Superior temporal gyrus (tissue), 1 donor: Measurements from ENCODE around the gene ZNF853.
A peak's percentile ranks its signal among the peaks of the same experiment; 100 is the strongest.
"Not testable (repeated sequence)": the region's sequence is repeated elsewhere in the genome, so short reads cannot be mapped to it uniquely, and the experiment has no call there.

Source experiments
- DNase-seq: peaks from one replicate; pipeline ENCODE4 v3.0.0-alpha.2; 2016; ENCODE audit errors: extremely low spot score

Gene ZNF853

DNA sequence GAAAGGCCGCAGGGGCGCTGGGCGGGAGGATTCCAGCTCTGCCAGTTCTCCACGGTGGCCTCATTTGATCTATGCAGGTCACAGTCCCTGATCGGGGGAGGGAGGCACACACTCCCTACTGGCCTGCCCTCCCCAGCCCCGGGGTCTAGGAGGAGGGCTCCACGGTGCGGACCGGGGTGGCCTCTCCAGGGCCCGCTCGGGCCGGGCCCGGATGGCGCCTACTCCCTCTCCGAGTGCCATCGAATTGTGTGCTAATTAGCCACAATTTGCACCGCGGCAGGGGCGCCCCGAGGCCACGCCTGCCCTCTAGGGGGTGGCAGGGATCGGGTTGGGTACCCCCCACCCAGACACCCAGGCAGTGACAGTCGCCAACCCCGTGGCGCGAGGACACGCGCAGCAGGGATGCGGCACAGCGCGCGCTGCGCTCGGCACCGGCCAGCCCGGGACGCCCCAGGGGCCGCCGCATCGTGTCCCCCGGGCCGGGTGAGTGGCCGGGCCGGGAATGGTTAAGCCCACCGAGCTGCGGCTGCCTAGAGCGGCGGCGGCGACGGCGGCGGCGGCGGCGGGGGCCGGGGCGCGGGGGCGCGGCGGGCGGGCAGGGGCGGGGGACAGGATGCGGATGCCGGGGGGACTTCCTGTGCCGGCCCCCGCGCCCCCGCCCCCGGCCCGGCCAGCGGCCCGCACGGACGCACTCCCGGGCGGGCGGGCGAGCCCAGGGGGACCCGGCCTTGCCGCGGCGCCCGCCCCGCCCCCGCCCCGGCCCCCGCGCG lies at the start of gene ZNF853:
Gene ZNF853, plus strand, starts transcription at position 658 of the 770 bp plus-strand sequence. CDS start 565 bp downstream, outside the sequence.
- DNase-seq, result no peak

DNA sequence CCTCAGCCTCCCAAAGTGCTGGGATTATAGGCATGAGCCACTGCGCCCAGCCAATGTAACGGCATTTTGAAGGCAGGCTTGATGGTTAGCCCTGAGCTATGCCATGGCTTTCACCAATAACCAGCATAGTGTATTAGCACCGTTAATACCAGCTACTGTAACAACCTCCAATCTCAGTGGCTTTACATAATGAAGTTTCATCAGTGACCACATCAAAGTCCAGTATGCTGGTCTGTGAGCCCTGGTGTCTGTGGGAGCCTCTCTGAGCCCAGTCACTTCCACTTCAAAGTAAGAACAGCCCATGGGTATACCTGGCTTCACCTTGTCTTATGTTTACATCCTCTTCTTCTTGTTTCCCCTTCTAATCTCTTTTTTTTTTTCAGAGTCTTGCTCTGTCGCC lies 49.8 kb upstream of the ZNF853 start:
- DNase-seq, result no peak

DNA sequence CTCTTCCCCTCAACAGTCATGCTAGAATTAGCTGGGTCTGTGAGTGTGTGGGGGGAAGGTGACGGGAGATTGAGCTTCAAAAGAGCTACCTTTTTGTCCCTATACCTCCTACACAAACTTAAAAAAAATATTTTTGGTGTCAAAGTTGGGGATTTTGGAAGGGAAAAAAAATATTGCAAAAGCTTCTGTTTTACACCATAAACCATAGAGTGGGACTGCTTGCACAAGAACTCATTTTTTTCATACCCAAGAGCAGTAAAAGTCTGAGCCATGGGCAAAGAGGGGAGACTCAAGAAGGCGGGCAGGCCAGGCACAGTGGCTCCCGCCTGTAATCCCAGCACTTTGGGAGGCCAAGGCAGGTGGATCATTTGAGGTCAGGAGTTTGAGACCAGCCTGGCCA lies 47.5 kb upstream of the ZNF853 start:
- no peak for DNase-seq

DNA sequence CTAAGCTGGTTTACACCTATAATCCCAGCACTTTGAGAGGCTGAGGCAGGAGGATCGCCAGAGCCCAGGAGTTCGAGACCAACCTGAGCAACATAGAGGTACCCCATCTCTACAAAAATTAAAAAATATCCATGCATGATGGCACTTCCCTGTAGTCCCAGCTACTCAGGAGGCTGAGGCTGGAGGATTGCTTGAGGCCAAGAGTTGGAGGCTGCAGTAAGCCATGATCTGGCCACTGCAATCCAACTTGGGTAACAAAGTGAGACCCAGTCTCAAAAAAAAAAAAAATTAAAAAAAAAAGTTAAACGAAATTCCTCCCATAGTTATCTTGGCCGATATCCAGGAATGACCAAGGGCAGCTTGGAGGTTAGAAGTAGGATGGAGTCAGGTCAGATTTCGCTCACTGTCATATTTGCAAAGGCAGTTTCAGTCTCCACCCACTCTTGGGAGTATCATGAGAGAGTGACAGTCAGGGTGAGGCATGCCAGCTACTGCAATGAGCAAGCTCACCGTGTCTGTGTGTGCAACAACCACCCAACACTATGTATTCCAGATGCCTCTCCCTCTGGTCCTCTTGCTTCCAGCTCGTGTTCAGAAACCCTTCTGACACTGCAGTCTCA lies 44.1 kb upstream of the ZNF853 start:
- no peak for DNase-seq

DNA sequence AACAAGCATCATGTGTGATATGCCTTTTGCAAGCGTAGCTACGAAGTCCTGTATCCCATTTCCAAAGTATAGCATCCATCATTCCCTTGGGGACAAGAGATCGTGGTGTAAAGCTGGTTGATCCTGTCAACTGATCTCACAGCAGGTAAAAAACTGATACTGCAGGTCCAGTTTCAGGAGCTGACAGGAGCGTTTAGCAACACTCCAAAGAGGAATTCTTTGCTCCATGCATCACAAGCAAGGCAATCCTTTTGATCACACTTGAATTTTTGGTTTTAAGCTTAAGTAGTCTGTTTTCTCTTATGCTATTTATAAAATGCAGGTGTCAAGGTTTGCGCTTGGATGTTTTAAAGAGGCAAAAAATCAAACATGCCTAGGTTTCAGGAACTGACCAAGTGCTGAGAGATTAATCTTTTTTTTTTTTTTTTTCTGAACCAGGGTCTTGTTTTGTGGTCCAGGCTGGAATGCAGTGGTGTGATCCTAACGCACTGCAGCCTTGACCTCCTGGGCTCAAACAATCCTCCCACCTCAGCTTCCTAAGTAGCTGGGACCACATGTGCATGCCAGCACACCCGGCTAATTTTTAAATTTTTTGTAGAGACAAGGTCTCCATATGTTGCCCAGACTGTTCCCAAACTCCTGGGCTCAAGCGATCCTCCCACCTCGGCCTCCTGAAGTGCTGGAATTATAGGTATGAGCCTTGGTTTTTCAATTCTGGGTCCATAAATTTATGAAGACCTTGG lies 40.0 kb upstream of the ZNF853 start:
- no peak for DNase-seq

DNA sequence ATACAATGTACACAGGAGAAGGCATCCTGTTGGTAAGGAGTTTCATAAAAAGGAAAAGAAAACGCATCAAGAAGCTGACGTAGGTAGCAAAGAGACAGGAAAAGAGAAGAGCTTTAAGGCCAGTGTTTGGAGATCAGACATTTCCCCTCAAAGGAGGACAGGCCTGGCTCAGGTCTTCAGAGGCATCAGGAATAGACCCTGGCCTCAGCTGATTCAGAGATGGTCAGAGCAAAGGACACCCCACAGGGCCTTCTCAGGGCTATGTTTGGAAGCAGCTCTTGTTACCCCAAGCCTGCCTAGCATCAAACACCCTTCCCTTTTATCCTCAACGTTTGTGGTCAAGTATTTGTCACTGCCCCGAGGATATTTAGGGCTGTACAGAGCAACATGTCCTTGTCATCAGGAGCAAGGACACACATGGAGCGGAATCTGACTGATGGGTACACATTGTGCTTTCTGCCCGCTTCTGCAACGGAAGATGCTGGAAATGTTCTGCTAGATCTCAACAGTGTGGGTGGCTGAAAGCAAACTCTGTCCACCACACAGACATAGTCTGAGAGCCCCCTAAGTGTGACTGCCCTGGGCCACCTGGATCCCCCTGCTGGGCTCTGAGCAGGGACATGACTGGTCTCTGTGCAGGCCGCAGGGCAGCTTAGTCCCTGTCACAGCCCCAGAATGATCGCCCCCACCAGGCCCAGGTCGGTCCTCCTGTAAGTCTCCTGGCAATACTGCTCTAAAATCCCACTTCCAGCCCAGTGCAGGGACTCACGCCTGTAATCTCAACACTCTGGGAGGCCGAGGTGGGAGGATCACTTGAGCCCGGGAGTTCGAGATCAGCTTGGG lies 39.2 kb upstream of the ZNF853 start:
- DNase-seq, result no peak

DNA sequence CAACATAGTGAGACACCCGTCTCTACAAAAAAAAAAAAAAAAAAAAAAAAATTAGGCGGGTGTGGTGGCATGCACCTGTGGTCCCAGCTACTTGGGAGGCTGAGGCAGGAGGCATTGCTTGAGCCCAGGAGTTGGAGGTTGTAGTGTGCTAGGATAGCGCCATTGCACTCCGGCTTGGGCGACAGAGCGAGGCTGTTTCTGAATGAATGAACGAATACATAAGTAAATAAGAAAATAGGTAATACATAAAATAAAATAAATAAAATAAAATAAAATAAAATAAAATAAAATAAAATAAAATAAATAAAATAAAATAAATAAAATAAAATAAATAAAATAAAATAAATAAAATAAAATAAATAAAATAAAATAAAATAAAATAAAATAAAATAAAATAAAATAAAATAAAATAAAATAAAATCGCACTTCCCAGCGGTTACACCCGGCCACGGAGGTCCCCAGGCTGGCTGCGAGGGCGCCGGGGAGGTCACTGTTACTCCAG lies 38.5 kb upstream of the ZNF853 start:
- DNase-seq, result not testable (repeated sequence)

DNA sequence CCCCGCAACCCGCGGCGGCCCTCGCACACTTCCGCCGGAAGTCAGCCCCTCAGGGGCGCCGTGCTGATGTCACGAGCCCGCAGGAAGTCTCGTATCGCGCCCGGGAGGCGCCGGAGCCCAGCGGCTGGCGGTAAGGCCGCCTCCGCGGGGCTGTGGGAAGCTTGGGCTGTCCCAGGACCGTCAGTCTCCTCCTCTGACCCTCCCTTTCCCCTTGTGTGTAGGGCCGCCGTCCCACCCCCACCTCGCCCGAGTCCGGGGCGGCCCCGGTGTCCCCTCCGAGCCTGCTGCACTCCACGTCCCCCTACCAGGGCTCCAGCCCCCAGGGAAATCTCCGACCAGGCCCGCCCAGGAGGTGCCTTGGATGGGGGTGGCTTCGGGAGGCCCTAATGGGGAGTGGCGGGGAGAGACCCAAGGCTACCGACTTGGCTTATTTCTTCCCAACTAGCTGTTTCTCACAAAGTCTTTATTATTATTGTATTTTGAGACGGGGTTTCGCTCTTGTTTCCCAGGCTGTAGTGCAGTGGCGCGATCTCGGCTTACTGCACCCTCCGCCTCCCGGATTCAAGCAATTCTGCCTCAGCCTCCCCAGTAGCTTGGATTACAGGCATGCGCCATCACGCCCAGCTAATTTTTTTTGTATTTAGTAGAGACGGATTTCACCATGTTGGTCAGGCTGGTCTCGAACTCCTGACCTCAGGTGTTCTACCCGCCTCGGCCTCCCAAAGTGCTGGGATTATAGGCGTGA lies 37.9 kb upstream of the ZNF853 start, which contains the start of gene ZDHHC4:
Gene ZDHHC4, plus strand, starts transcription at position 86 of the 745 bp plus-strand sequence. CDS start 3,108 bp downstream, outside the sequence.
- peak; percentile 88 for DNase-seq

DNA sequence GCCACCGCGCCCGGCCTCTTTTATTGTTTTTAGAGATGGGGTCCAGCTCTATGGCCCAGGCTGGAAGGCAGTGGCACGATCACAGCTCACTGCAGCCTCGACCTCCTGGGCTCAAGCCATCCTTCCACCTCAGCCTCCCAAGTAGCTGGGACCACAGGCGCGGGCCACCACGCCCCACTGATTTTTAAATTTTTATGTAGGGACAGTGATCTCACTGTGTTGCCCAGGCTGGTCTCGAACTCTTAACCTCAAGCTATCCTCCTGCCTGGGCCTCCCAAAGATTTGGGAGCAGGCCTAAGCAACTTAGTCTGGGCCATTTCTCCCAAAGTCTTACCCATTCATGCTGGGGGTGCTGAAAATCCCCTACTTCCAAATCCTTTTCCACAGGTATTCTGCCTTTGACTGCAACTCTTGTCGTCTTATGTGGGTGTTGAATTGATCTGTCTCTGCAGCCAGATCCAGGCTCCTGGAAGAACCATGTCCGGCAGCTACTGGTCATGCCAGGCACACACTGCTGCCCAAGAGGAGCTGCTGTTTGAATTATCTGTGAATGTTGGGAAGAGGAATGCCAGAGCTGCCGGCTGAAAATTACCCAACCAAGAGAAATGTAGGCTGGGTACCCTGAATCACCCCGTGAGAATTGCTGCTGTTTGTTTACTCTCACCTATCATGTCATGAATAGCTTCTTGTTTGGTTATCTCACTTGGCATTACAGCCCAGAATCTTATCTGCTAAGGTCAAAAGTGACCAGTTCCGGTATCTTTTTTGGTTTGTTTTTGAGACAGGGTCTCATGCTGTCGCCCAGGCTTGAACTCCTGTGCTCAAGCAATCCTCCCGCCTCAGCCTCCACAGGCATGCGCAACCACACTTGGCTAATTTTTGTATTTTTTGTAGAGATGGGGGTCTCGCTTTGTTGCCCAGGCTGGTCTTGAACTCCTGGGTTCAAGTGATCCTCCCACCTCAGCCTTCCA lies 37.0 kb upstream of the ZNF853 start:
- no peak for DNase-seq

DNA sequence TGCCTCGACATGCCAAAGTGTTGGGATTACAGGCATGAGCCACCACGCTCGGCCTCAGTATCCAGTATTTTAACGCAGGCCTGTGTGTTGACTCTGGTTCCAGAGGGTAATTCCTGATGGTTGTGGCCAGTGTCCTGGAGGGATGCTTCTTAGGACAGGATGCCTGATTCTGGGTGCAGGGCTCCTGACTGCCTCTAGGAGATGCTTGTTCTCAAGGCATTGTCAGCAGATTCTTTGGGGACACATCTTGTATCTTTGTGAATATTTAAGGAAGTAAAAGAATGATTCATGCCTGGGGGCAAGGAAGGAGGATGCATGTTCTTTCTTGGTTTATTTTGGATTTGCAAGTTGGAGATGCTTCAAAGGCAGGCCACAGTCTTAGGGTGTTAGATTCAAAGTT lies 36.0 kb upstream of the ZNF853 start:
- peak; percentile 26 for DNase-seq

DNA sequence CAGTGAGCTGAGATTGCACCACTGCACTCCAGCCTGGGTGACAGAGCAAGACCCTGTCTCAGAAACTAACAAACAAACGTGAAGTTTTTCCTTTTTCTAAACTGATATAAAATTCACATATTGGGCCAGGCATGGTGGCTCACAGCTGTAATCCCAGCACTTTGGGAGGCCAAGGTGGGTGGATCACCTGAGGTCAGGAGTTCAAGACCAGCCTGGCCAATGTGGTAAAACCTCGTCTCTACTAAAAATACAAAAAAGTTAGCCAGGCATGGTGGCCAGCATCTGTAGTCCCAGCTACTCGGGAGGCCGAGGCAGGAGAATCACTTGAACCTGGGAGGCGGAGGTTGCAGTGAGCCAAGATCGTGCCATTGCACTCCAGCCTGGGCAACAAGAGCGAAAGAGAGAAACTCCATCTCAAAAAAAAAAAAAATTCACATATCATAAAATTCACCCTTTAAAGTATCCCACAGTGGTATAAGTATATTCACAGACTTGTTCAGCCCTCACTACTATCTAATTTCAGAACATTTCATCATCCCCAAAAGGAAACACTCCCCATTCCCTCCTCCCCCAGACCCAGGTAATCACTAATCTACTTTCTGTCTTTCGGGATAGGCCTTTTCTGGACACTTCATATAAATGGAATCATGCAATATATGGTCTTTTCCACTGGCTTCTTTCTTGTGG lies 29.5 kb upstream of the ZNF853 start:
- not testable (repeated sequence) for DNase-seq

DNA sequence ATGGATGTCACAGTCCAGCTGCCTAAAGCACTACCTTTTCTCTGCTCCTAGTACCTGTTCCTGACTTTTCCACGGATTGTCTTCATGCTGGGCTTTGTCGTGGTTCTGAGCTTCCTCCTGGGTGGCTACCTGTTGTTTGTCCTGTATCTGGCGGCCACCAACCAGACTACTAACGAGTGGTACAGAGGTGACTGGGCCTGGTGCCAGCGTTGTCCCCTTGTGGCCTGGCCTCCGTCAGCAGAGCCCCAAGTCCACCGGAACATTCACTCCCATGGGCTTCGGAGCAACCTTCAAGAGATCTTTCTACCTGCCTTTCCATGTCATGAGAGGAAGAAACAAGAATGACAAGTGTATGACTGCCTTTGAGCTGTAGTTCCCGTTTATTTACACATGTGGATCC lies 26.8 kb upstream of the ZNF853 start:
- no peak for DNase-seq

DNA sequence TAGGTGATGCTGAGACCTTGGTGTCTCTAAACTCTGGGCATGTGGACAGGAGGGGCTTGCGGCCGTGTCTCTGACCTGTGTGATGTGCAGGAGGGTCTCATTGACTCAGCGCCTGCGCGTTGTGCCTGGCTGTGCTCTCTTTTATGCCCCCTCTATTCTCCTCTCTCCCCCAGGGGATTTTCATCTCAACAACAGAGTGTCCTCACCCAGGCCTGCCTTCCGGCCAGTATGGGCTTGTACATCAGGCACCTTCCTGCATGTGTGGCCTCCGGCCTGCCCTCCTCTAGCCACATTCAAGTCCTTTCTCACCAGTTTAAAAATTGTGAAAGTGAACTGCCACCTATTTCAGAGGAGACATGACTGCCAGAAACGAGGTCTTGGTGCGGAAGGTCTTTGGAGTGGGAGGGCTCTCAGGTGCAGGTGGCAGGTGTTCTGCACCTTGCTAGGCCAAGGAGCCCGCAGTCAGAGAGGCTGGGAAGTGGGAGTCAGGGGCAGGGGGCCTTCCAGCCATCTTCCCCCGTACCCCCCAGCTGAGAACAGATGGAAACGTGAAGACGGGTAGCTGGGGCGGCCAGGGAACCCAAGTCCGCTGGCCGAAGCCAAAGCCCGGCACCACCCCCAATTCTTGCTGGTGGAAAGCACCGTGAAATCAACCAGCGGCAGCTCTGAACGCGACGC lies 26.1 kb upstream of the ZNF853 start:
- no peak for DNase-seq

DNA sequence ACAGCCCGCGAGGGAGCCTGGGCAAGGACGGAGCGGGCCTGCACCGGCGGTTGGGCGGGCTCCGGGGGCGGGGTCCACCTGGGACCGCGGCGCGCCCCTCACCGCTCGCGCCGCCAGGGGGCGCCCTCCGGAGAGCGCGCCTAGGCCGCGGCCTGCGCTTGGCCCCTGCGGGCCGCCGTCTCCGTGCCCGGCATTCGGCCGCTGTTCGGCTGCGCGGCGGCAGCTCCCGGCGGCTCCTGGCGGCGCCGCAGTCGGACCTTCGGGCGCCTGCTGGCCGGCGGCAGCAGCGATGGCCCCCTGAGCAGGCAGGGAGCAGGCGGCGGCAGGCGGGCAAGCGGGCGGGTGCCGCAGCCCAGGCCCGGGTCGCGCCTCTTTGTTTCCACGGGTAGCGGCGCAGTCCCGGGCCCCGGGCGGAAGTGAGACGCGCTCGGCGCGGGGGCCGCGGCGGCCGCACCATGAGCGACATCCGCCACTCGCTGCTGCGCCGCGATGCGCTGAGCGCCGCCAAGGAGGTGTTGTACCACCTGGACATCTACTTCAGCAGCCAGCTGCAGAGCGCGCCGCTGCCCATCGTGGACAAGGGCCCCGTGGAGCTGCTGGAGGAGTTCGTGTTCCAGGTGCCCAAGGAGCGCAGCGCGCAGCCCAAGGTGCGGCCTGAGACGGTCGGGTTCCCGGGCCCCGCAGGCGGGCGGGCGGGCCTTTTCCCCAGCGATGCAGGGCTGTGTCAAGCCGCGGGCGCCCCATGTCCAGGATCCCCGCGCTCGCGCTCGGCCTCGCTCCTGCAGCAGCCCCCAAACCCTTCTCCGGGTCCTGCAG lies 25.4 kb upstream of the ZNF853 start, which contains the start of gene INTS15:
Gene INTS15, plus strand, starts transcription at position 193 of the 816 bp plus-strand sequence. Its CDS starts 263 bp downstream, at position 456.
- peak; percentile 74 for DNase-seq

DNA sequence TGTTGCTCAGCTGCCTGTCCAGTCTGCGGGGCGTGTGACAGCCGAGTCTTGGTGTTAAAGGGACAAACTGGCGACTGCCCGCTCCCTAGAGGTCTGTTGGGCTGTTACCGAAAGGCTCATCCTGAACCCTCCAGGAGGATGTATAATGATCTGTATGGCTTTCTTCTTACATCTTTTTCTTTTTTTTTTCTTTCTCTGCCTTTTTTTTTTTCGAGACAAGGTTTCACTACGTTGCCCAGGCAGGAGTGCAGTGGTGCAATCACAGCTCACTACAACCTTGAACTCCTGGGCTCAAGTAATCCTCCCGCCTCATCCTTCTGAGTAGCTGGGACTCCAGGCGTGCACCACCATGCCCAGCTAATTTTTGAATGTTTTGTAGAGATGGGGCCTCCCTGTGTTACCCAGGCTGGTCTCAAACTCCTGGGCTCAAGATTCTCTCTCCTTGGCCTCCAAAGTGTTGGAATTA lies 24.7 kb upstream of the ZNF853 start:
- DNase-seq, result no peak

DNA sequence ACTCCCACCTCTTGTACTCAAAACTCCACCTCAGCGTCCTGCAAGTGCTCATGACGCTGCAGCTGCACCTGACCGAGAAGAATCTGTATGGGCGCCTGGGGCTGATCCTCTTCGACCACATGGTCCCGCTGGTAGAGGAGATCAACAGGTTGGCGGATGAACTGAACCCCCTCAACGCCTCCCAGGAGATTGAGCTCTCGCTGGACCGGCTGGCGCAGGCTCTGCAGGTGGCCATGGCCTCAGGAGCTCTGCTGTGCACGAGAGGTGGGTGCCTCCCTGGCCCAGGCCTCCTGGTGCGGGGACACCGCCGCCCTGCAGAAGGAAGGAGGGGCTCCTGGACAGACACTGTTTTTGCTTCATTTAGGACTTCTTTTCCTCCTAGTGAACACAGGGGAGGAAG lies 15.3 kb upstream of the ZNF853 start:
- no peak for DNase-seq

DNA sequence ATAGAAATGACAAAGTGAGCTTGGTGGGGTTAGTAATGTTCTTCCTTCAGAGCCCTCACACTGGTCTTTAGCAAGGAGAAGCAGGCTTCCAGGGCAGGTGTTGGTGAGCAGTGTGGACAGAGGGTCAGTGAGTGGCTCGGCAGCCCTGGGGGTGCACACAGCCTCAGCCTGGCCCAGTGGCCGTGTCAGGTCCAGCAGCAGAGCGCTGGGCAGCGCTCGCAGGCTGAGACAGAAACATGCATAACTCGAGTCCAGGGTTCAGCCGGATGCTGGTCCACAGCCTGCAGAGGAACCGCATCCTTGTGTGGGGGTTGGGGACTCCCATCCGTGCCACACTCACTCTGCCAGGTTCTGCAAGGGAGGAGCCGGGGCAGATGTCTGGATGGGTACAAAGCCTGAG lies 11.0 kb upstream of the ZNF853 start:
- DNase-seq, result no peak
